SK-N-MC (cell line): ENCODE measurements around the gene CLTB.

ENCODE experiments used
- FOXP2 ChIP-seq: optimal IDR thresholded peaks from 2 replicates; pipeline ENCODE3; 2011; ENCODE audit warnings: mild to moderate bottlenecking, moderate library complexity; ENCODE audit not compliant: insufficient read depth; ENCODE audit errors: extremely low read length, control extremely low read depth
- POLR2AphosphoS5 ChIP-seq: IDR thresholded peaks from 2 replicates; pipeline ENCODE4 v1.6.1; 2012; ENCODE audit warnings: mild to moderate bottlenecking, low read depth, low read length, borderline replicate concordance

DNA sequence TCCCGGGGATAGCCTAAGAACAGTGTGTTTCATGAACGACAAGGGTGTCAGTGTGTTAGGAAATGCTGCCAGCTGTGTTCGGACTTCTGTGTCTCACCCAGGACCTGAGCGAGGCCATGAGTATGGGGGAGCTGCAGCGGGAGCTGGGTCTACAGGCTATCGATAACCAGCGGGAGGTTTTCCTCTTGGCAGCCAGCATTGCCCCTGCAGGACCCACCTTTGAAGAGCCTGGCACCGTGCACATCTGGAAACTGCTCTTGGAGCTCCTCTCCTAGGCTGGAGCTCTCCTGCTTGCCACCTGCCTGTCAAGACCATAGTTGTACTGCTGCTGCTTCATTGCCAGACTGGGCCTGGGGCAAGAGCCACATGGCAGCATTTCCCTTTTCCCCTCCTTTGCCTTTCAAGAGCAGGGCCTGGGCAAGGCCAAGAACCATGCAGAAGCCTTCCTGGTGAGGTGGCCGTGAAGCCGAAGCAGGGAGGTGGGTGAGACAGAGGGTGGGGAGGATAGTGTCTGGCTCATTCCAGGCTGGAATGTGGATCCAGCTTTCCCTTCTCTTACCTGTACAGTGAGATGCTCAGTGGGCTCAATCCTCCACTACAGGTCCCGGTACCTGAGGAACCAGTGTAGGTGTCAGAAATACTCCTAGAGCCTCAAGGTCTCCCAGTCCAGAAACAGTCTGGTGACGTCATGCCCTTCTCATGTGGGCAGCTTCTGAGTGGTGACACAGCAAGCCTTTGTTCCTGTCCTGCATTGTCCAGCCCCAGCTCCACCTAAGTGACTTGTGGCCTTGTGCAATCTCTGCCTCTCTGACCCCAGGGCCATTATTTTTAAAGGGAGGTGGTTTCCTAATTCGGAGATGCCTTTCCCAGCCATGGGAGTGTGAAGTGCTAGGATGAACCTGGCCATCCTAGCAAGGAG lies 44.5 kb downstream of the CLTB start:
- no peak for TF ChIP-seq FOXP2
- TF ChIP-seq POLR2AphosphoS5 = no peak
